Panc1 (cell line): Measurements from ENCODE around the gene HGF.

Experiments used
- POLR2AphosphoS5 ChIP-seq: IDR thresholded peaks from 2 replicates; pipeline ENCODE4 v1.6.1; 2012; ENCODE audit warnings: mild to moderate bottlenecking, low read depth, low read length, moderate library complexity
- SIN3A ChIP-seq: IDR thresholded peaks from 2 replicates; pipeline ENCODE4 v1.6.1; 2012; ENCODE audit warnings: low read depth, mild to moderate bottlenecking, low read length, moderate library complexity, borderline replicate concordance; ENCODE audit not compliant: insufficient read depth
- TCF7L2 ChIP-seq: IDR thresholded peaks from 2 replicates; pipeline ENCODE4 v1.6.1; 2011; ENCODE audit warnings: mild to moderate bottlenecking, low read depth, low read length, inconsistent platforms
- TF ChIP-seq, protein P1 (sequence below), 2 experiments: IDR thresholded peaks; 2 replicates each; pipeline ENCODE4 v1.6.1; 2011 to 2012; ENCODE audit warnings: low read depth in 2 of 2, control low read depth in 1 of 2, low read length in 1 of 2, mild to moderate bottlenecking in 1 of 2, moderate library complexity in 1 of 2; ENCODE audit not compliant: insufficient read depth in 1 of 2
- TF ChIP-seq, protein P2 (sequence below): fragments of 450-650 bp; IDR thresholded peaks from 2 replicates; pipeline ENCODE4 v1.5.1; 2017; ENCODE audit warnings: mild to moderate bottlenecking

DNA sequence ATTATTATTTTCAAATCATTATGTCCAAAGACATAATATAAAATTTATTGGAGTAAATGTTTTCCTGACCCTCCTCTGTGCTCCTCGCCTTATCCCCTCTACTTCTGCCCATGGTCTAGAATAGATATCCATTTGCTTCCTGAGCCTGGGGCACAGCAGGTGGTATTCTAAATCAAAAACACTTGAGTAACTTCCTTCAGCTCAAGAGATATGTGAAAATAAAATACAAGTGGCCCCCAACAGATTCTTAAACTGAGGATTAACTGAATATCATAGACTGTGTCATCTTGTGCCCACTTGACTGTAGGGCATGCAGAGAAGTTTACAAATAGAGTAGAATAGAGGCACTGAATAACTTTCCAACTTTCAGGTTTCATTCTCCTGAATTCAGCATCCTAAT, 59.1 kb downstream of the HGF start:
- no peak for TF ChIP-seq POLR2AphosphoS5
- TF ChIP-seq, protein P1, sequence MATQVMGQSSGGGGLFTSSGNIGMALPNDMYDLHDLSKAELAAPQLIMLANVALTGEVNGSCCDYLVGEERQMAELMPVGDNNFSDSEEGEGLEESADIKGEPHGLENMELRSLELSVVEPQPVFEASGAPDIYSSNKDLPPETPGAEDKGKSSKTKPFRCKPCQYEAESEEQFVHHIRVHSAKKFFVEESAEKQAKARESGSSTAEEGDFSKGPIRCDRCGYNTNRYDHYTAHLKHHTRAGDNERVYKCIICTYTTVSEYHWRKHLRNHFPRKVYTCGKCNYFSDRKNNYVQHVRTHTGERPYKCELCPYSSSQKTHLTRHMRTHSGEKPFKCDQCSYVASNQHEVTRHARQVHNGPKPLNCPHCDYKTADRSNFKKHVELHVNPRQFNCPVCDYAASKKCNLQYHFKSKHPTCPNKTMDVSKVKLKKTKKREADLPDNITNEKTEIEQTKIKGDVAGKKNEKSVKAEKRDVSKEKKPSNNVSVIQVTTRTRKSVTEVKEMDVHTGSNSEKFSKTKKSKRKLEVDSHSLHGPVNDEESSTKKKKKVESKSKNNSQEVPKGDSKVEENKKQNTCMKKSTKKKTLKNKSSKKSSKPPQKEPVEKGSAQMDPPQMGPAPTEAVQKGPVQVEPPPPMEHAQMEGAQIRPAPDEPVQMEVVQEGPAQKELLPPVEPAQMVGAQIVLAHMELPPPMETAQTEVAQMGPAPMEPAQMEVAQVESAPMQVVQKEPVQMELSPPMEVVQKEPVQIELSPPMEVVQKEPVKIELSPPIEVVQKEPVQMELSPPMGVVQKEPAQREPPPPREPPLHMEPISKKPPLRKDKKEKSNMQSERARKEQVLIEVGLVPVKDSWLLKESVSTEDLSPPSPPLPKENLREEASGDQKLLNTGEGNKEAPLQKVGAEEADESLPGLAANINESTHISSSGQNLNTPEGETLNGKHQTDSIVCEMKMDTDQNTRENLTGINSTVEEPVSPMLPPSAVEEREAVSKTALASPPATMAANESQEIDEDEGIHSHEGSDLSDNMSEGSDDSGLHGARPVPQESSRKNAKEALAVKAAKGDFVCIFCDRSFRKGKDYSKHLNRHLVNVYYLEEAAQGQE (IDR thresholded peaks at IDR 0.05; ENCODE audit: insufficient read depth in 1 of 2, low read depth in 2 of 2, low read length in 1 of 2) = no peak
- TF ChIP-seq, protein P2, sequence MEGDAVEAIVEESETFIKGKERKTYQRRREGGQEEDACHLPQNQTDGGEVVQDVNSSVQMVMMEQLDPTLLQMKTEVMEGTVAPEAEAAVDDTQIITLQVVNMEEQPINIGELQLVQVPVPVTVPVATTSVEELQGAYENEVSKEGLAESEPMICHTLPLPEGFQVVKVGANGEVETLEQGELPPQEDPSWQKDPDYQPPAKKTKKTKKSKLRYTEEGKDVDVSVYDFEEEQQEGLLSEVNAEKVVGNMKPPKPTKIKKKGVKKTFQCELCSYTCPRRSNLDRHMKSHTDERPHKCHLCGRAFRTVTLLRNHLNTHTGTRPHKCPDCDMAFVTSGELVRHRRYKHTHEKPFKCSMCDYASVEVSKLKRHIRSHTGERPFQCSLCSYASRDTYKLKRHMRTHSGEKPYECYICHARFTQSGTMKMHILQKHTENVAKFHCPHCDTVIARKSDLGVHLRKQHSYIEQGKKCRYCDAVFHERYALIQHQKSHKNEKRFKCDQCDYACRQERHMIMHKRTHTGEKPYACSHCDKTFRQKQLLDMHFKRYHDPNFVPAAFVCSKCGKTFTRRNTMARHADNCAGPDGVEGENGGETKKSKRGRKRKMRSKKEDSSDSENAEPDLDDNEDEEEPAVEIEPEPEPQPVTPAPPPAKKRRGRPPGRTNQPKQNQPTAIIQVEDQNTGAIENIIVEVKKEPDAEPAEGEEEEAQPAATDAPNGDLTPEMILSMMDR = no peak
- no peak for TF ChIP-seq SIN3A
- no peak for TF ChIP-seq TCF7L2
